Measurements from ENCODE around the gene ZSWIM1.
"Not testable (repeated sequence)": the region's sequence is repeated elsewhere in the genome, so short reads cannot be mapped to it uniquely, and the experiment has no call there.

Gene ZSWIM1

DNA sequence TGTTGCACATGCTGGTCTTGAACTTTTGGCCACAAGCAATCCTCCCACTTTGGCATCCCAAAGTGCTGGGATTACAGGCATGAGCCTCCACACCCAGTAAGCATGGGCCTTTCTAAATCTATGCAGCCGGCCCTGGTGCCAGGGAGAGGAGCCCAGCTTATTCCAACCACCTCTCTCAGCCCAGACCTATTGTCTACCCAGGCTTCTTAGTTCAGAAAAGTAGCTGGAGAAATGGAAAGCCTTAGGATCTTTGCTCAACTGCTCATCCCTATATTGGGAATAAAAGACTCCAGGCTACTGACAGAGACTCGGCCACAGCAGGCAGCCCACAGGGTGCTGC lies 45.7 kb downstream of the ZSWIM1 start:
- H3K9me3 ChIP-seq (replicated peaks; ENCODE audit: low read length), result no peaks in the 10 kb centered on the region
- H3K27me3 ChIP-seq (ENCODE audit: control insufficient read depth, insufficient read depth, low read length), result no peaks in the 10 kb centered on the region
- peaks cover 8% of the 10 kb centered on the region for H3K4me1 ChIP-seq (ENCODE audit: control insufficient read depth, insufficient read depth, low read length)
- no peak overlapping the region for H3K4me2 ChIP-seq (ENCODE audit: low read length)
- H3K4me3 ChIP-seq (ENCODE audit: low read length), result no peak overlapping the region
- no peaks in the 10 kb centered on the region for H3K36me3 ChIP-seq (ENCODE audit: insufficient read depth, low read length)
- no peak overlapping the region for H3K9ac ChIP-seq (ENCODE audit: low read depth, low read length)

DNA sequence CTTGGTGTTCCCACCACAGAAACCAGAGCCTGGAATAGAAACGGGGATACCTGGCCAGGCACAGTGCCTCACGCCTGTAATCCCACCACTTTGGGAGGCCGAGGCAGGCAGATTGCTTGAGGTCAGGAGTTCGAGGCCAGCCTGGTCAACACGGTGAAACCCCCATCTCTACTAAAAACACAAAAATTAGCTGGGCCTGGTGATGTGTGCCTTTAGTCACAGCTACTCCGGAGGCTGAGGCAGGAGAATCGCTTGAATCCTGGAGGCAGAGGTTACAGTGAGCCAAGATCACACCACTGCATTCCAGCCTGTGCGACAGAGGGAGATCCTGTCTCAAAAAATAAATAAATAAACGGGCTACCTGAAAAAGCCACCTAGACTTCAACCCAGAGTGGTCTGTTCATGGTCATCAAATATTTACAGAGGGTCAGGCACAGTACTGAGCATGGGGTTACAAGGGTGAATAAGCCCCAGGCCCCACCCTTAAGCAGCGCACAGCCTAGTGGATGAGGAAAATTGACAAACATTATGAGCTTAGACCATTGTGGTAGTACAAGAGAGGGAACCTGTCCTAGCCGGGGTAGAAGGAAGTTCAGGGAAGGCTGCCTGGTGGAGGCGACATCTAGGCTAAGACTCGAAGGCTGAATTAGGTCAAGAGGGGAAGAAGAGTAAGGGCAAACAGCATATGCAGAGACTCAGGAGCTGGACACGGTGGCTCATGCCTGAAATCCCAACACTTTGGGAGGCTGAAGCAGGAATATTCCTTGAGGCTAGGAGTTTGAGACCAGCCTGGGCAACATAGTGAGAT lies 46.2 kb downstream of the ZSWIM1 start:
- H3K4me3 ChIP-seq (ENCODE audit: low read length), result no peak overlapping the region
- H3K36me3 ChIP-seq (ENCODE audit: insufficient read depth, low read length), result no peaks in the 10 kb centered on the region
- H3K27me3 ChIP-seq (ENCODE audit: control insufficient read depth, insufficient read depth, low read length), result no peaks in the 10 kb centered on the region
- no peak overlapping the region for H3K4me2 ChIP-seq (ENCODE audit: low read length)
- no peaks in the 10 kb centered on the region for H3K9me3 ChIP-seq (replicated peaks; ENCODE audit: low read length)
- no peak overlapping the region for H3K9ac ChIP-seq (ENCODE audit: low read depth, low read length)
- H3K4me1 ChIP-seq (ENCODE audit: control insufficient read depth, insufficient read depth, low read length), result peaks cover 8% of the 10 kb centered on the region

DNA sequence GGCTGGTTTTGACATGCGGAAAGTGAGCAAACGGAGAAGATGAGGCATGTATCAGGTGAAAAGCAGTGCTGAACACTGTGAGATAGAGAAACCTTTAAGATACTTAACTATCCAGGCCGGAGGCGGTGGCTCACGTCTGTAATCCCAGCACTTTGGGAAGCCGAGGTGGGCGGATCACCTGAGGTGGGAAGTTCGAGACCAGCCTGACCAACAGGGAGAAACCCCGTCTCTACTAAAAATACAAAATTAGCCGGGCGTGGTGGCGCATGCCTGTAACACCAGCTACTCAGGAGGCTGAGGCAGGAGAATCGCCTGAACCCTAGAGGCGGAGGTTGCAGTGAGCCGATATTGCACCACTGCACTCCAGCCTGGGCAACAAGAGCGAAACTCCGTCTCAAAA lies 50.7 kb downstream of the ZSWIM1 start:
- H3K36me3 ChIP-seq (ENCODE audit: insufficient read depth, low read length); H3K4me2 ChIP-seq (ENCODE audit: low read length); H3K9me3 ChIP-seq (replicated peaks; ENCODE audit: low read length); H3K4me3 ChIP-seq (ENCODE audit: low read length); H3K9ac ChIP-seq (ENCODE audit: low read depth, low read length); H3K4me1 ChIP-seq (ENCODE audit: control insufficient read depth, insufficient read depth, low read length); H3K27me3 ChIP-seq (ENCODE audit: control insufficient read depth, insufficient read depth, low read length): not testable (repeated sequence)

DNA sequence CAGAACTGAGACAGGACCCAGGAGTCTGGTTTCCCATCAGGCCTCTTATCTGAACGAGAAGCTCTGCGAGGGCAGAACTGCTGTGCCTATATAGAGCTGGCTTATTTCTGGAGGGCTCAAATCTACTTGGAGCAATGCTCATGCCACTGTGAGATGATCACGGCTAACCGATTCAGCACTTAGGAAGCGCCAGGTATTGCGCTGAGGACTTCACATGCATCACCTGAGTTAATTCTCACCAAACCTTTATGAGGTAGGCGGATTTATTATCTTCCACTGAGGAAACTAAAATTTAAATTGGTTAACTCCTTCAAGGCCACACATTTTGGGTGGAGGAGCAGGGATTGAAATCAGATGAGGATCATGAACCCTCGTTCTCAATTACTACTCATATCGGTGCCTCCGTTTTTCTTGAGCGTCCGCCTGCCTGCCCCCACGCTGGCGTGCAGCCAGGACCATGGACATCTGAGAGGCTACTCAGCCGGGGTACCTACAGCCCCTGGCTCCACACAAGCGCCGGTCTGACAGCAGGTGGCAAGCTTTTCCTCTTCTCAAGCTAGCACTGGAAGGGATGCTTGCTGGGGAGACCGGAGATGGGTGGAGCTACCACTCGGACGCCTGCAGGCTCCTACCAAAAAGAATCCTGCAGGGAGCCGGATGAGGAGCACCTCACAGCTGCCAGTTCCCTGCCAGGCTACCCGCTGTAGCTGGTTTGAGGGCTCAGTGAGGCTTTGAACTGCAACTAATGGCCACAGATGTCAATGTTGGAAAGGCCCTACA lies 52.4 kb downstream of the ZSWIM1 start:
- Histone ChIP-seq H3K36me3 (ENCODE audit: insufficient read depth, low read length) (peaks cover 7% of the 10 kb centered on the region), H3K4me1 (ENCODE audit: control insufficient read depth, insufficient read depth, low read length) (peaks cover 17% of the 10 kb centered on the region), H3K9me3 (replicated peaks; ENCODE audit: low read length) (no peaks in the 10 kb centered on the region), H3K9ac (ENCODE audit: low read depth, low read length) (peak overlapping the region; percentile 100), H3K27me3 (ENCODE audit: control insufficient read depth, insufficient read depth, low read length) (no peaks in the 10 kb centered on the region), H3K4me2 (ENCODE audit: low read length) (peak overlapping the region; percentile 93), H3K4me3 (ENCODE audit: low read length) (peak overlapping the region; percentile 100)

DNA sequence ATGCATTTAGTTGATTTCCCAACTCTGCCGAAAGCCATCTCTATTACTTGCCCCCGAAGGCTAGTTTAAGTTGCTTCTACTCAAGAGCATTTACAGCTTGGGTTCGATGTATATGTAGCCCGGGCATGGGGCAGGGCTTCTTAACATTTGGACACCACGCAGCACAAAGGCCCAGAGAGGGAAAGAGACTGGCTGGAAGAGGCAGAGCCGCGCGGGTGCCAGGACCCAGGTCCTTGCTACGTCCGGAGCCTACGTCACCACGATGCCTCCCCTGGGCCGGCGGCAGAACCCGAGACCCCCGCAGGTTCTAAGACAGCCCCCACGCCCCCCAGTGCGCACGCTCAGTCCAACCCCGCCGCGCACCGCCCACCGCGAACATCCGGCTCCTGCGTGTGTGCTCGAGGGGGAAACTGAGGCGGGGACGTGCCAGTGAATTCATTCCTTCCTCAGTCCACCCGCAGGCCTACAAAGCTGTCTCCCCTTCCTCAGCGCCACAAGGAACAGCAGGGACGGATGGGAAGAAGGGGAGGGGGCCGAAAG lies 53.1 kb downstream of the ZSWIM1 start:
- peaks cover 17% of the 10 kb centered on the region for H3K4me1 ChIP-seq (ENCODE audit: control insufficient read depth, insufficient read depth, low read length)
- H3K9me3 ChIP-seq (replicated peaks; ENCODE audit: low read length), result no peaks in the 10 kb centered on the region
- H3K36me3 ChIP-seq (ENCODE audit: insufficient read depth, low read length), result peaks cover 13% of the 10 kb centered on the region
- peak overlapping the region; percentile 93 for H3K4me2 ChIP-seq (ENCODE audit: low read length)
- no peaks in the 10 kb centered on the region for H3K27me3 ChIP-seq (ENCODE audit: control insufficient read depth, insufficient read depth, low read length)
- peak overlapping the region; percentile 100 for H3K4me3 ChIP-seq (ENCODE audit: low read length)
- peak overlapping the region; percentile 100 for H3K9ac ChIP-seq (ENCODE audit: low read depth, low read length)
